ENCODE data around the gene MLANA.

- TF ChIP-seq ZFP3 (tag by site-specific recombination; IDR thresholded peaks at IDR 0.05; ENCODE audit: low read depth) (no peak), ZNF416 (tag by site-specific recombination; IDR thresholded peaks at IDR 0.05) (no peak), ZNF610 (tag by site-specific recombination; IDR thresholded peaks at IDR 0.05; ENCODE audit: borderline replicate concordance) (no peak), CTCF (tag by site-specific recombination; IDR thresholded peaks at IDR 0.05) (no peak), ZNF248 (tag by site-specific recombination; IDR thresholded peaks at IDR 0.05) (no peak), ZNF140 (tag by site-specific recombination; IDR thresholded peaks at IDR 0.05) (no peak), ZNF354C (tag by site-specific recombination; IDR thresholded peaks at IDR 0.05; ENCODE audit: borderline replicate concordance, low read depth) (no peak), ZNF16 (tag by site-specific recombination; IDR thresholded peaks at IDR 0.05; ENCODE audit: low read depth) (no peak), KLF1 (tag by site-specific recombination; IDR thresholded peaks at IDR 0.05) (no peak), ZNF580 (tag by site-specific recombination; IDR thresholded peaks at IDR 0.05) (no peak), ZNF792 (tag by site-specific recombination; IDR thresholded peaks at IDR 0.05) (no peak), ZNF292 (tag by site-specific recombination; IDR thresholded peaks at IDR 0.05; ENCODE audit: borderline replicate concordance, low read depth) (no peak), ZNF785 (tag by site-specific recombination; IDR thresholded peaks at IDR 0.05) (no peak), ZBTB8A (tag by site-specific recombination; IDR thresholded peaks at IDR 0.05) (no peak)
These were observed 50.5 kb downstream of the MLANA start for GRCh38 chr9:5941214-5941613.

All from HEK293 (cell line).